Keratinocyte (primary cell): ENCODE measurements around the gene SIPA1L2.

ENCODE experiments used
- CTCF ChIP-seq, 3 experiments: IDR thresholded peaks in 1 of 3; conservative IDR thresholded peaks in 1 of 3; optimal IDR thresholded peaks in 1 of 3; 2 replicates in 2 of 3; 3 replicates in 1 of 3; pipeline versions ENCODE3 to v1.5.1; 2011; ENCODE audit warnings: low read length in 3 of 3, mild to moderate bottlenecking in 3 of 3, moderate library complexity in 2 of 3, control low read depth in 1 of 3, inconsistent platforms in 1 of 3; ENCODE audit not compliant: insufficient read depth in 2 of 3; ENCODE audit errors: extremely low read depth in 1 of 3
- EZH2 ChIP-seq: IDR thresholded peaks from one replicate; pipeline ENCODE4 v1.6.1; 2012; ENCODE audit warnings: inconsistent platforms, mild to moderate bottlenecking, low read length, moderate library complexity

GRCh38 chr1:232597721-232598120 is 32.2 kb downstream of the SIPA1L2 start:
- TF ChIP-seq CTCF (optimal IDR thresholded peaks at IDR 0.05 in 1 of 3, IDR thresholded peaks at IDR 0.05 in 1 of 3, conservative IDR thresholded peaks at IDR 0.05 in 1 of 3; ENCODE audit: extremely low read depth in 1 of 3, insufficient read depth in 2 of 3, low read length in 3 of 3) (no peak), EZH2 (no peak)
